ENCODE measurements around the gene TMC1. TPM values are rescaled to one million over a fixed set of nuclear protein-coding genes. Genes with fewer than 3 reads are reported as not detected.

Gene TMC1
- total RNA-seq, 4 donors from 2014 or later: 0.12 to 0.56 (median 0.13) TPM; not detected in 1

- no peak for TF ChIP-seq CTCF (IDR thresholded peaks at IDR 0.05)
- DNase-seq (ENCODE audit: low spot score): no peak
- ATAC-seq (ENCODE audit: low FRiP score): no peak
These were observed 75.7 kb downstream of the TMC1 start for GRCh38 chr9:72597181-72597517.

GRCh38 chr9:72597601-72598000 lies 76.2 kb downstream of the TMC1 start:
- TF ChIP-seq CTCF (IDR thresholded peaks at IDR 0.05): no peak
- ATAC-seq (ENCODE audit: low FRiP score): no peak
- DNase-seq (ENCODE audit: low spot score): no peak

- no peak for DNase-seq (ENCODE audit: low spot score)
- ATAC-seq (ENCODE audit: low FRiP score): no peak
- no peak for TF ChIP-seq CTCF (IDR thresholded peaks at IDR 0.05)
These were observed 77.2 kb downstream of the TMC1 start for GRCh38 chr9:72598639-72599038.

GRCh38 chr9:72599874-72600534 lies 78.6 kb downstream of the TMC1 start:
- TF ChIP-seq CTCF (IDR thresholded peaks at IDR 0.05): no peak
- ATAC-seq (ENCODE audit: low FRiP score) (no peak), DNase-seq (ENCODE audit: low spot score) (no peak)

GRCh38 chr9:72600671-72601070 lies 79.3 kb downstream of the TMC1 start:
- ATAC-seq (ENCODE audit: low FRiP score) (no peak), DNase-seq (ENCODE audit: low spot score) (no peak)
- no peak for TF ChIP-seq CTCF (IDR thresholded peaks at IDR 0.05)

- DNase-seq (ENCODE audit: low spot score): no peak
- TF ChIP-seq CTCF (IDR thresholded peaks at IDR 0.05): no peak
- ATAC-seq (ENCODE audit: low FRiP score): no peak
These were observed 80.2 kb downstream of the TMC1 start for GRCh38 chr9:72601615-72602014.

- no peak for DNase-seq (ENCODE audit: low spot score)
- no peak for TF ChIP-seq CTCF (IDR thresholded peaks at IDR 0.05)
- no peak for ATAC-seq (ENCODE audit: low FRiP score)
These were observed 91.0 kb downstream of the TMC1 start for GRCh38 chr9:72612449-72612848.

All from omental fat pad (tissue), 4 donors.